HG02763 (cell line): ENCODE results near the gene SH3BP5.
"Not testable (repeated sequence)": the region's sequence is repeated elsewhere in the genome, so short reads cannot be mapped to it uniquely, and the experiment has no call there.

Source experiments
- ATAC-seq: cut with Tn5 transposase; IDR thresholded peaks from one replicate; pipeline ENCODE4 v1.9.1; 2021; ENCODE audit warnings: mild to moderate bottlenecking, moderate library complexity; ENCODE audit not compliant: unreplicated experiment

Gene SH3BP5, protein sequence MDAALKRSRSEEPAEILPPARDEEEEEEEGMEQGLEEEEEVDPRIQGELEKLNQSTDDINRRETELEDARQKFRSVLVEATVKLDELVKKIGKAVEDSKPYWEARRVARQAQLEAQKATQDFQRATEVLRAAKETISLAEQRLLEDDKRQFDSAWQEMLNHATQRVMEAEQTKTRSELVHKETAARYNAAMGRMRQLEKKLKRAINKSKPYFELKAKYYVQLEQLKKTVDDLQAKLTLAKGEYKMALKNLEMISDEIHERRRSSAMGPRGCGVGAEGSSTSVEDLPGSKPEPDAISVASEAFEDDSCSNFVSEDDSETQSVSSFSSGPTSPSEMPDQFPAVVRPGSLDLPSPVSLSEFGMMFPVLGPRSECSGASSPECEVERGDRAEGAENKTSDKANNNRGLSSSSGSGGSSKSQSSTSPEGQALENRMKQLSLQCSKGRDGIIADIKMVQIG

DNA sequence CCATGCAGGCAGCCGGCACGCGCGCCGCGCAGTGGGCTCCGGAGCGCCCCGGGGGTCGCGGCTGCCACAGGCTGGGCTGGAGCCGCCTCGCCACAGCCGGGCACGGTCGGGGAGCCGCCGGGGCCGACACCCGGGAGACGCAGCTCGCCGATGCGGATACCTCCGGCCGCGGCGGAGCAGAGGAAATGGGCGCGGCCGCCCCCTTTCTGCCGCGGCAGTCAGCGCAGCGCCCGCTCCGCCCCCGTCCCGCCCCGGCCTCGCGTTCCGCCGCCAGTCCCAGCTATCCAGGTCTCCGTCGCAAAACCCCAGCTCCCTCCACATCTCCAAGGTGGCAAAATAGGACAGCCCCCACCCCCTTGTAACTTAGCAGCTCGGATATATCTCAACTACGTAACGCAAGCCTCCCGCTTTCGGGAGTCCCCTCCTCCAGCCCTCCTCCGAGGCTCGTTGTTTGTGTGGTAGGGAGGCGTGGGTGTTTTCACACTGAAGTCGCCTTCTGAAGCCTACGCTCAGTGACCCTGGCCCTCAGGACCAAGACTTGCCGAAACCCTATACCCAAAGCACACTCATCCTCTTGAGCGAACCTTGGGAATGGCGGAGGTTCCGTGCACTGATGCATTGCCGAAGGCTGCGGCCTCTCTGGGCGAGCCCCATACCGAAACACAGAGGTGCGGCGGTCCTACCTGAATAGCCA is at the start of gene SH3BP5:
Gene SH3BP5, minus strand, starts transcription at position 182 of the 694 bp plus-strand sequence. Its CDS starts 178 bp downstream, at position 4.
- peak; percentile 74 for ATAC-seq

DNA sequence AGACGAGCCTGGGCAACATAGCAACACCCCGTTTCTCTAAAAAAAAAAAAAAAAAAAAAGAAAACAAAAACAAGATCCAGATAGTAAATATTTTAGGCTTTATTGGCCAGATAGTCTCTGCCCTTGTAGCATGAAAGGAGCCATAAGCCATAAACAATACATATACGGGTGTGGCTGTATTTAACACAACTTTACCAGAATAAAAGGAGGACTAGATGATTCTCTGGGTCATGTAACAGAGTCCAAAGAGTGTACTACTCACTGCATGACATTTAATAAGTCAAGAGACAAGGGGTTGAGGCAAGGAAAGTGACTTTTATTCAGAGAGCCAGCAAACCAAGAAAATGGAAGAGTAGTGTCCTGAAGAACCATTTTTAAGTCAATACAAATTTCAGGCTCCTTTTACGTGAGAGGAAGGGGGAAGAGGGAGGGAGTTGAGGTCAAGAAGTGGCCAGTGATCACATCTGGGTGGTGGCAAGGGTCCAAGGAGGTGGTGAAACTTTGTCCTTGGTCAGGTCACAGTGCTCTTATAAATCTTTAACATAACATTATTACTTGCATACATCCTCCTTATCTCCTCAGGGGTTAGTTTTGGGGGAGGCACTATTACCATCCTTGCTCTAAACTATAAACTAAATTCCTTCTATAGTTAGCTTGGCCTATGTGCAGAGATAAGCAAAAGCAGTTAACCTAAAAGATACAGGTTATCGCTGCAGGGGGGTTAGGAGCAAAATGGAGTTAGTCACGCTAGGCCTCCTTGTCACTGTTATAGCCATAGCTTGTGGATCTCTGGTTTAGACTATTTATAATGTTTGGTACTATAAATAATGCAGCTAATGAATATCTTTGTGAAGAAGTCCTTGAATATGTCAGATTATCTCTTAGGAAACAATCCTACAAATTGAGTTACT is 48.8 kb upstream of the SH3BP5 start:
- ATAC-seq, result no peak

- ATAC-seq, result peak; percentile 72
Observed at GRCh38 chr3:15377961-15378791, 45.8 kb upstream of the SH3BP5 start.

GRCh38 chr3:15375461-15376000 is 43.1 kb upstream of the SH3BP5 start:
- ATAC-seq, result no peak

- no peak for ATAC-seq
Observed at GRCh38 chr3:15372918-15373317, 40.5 kb upstream of the SH3BP5 start.

DNA sequence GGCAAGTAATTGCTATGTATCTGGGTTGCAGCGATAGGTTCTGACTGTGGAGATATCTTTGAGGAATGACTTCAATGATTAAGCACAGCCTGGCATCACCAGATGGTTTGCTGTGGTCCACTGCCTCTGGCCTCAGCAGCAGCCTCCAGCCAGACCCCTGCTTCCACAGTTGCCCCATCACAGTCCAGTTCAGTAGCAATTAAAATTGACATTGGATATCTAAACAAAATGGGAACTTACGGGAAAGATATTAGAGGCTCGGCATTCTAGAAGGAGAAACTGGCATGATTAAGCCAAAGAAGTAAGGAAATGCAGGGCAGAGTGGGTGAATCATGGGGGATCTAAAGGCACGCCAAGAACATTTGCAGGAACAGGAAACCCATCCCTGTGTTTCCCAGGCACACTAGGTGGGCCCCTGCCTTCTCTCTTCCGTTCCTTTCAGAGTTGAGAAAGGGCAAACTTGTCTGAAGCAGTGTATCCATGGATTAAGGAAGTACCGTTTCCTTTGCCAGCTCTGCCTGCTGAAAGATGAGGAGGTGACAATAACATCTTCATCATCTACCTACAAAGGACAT is 36.3 kb upstream of the SH3BP5 start:
- no peak for ATAC-seq

GRCh38 chr3:15367059-15367458 is 34.7 kb upstream of the SH3BP5 start:
- ATAC-seq, result no peak

DNA sequence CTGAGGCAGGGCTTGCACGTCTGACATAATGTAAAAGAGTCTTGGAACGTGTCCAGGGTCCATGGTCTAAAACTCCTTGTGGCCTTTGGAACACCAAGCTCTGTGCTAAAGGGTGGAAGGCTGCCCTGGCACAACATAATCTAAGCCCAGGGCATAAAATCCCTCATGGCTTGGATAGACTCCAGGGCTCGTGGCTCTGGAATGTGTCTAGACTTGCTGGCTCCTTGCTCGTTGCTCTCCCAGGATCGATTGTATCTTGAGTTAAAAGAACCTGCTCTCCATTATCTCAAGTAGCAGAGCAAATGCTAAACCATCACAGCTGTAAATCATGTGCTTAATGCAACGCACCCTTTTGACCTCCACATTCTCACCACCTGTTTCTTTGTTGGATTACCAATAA is 31.7 kb upstream of the SH3BP5 start:
- ATAC-seq, result not testable (repeated sequence)

- ATAC-seq, result peak; percentile 73
Observed at GRCh38 chr3:15361494-15362214, 29.3 kb upstream of the SH3BP5 start.

- ATAC-seq, result no peak
Observed at GRCh38 chr3:15360788-15361493, 28.6 kb upstream of the SH3BP5 start.

DNA sequence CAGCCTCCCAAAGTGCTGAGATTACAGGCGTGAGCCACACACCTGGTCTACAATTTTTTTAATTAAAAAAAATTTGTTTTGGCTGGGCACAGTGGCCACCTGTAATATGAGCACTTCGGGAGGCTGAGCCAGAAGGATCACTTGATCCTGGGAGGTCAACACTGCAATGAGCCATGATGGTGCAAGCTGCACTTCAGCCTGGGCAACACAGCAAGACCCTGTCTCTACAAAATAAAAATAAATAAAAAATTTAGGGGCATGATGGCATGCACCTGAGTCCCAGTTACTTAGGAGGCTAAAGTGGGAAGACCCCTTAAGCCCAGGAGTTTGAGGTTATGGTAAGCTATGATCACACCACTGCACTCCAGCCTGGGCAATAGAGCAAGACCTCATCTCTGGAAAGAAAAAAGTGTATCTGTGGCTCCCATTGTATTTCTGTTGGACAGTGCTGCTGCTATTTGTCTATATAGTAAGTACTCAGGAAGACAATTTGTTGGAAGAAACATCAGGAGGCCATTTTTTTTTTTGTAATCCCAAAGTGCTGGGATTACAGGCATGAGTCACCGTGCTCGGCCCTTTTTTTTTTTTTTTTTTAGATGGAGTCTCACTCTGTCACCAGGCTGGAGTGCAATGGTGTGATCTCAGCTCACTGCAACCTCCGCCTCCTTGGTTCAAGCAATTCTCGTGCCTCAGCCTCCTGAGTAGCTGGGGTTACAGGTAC is 27.5 kb upstream of the SH3BP5 start:
- no peak for ATAC-seq

DNA sequence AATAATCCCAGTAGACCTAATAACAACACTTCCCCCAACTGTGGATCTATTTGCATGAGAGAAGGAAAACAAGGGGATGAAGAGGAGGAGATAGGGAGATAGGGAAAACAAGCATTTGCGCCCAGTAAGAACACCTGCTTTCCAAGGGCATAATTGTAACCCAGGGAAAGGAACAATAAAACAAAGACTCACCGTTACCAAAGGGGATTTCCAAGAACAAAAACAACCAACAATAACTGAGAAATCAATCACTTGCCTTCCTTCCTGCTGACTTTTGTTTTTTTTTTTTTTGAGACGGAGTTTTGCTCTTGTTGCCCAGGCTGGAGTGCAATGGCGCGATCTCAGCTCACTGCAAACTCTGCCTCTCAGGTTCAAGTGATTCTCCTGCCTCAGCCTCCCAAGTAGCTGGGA is 24.3 kb upstream of the SH3BP5 start:
- ATAC-seq, result not testable (repeated sequence)

GRCh38 chr3:15356176-15356575 is 23.8 kb upstream of the SH3BP5 start:
- no peak for ATAC-seq

- no peak for ATAC-seq
Observed at GRCh38 chr3:15355086-15355485, 22.7 kb upstream of the SH3BP5 start.

GRCh38 chr3:15354485-15354884 is 22.1 kb upstream of the SH3BP5 start:
- ATAC-seq, result no peak

DNA sequence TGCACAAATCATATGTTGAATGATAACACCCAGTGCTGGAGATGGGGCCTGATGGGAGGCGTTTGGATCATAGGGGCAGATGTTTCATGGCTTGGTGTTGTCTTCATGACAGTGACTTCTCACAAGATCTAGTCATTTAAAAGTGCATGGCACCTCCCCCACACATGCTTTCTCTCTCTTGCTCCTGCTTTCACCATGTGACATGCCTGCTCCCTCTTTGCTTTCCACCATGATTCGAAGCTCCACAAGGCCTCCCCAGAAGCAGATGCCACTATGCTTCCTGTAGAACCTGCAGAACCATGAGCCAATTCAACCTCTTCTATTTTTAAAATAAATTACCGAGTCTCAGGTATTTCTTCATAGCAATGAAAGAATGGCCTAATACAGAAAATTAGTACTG is 17.8 kb upstream of the SH3BP5 start:
- no peak for ATAC-seq

DNA sequence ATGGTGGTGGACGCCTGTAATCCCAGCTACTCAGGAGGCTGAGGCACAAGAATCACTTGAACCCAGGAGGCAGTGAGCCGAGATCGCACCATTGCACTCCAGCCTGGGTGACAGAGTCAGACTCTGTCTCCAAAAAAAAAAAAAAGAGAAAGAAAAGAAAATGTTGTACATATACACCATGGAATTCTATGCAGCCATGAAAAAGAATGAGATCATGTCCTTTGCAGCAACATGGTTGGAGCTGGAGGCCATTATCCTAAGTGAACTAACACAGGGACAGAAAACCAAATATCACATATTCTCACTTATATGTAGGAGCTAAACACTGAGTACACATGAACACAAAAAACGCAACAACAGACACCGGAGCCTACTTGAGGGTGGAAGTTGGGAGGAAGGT is 17.1 kb upstream of the SH3BP5 start:
- not testable (repeated sequence) for ATAC-seq

DNA sequence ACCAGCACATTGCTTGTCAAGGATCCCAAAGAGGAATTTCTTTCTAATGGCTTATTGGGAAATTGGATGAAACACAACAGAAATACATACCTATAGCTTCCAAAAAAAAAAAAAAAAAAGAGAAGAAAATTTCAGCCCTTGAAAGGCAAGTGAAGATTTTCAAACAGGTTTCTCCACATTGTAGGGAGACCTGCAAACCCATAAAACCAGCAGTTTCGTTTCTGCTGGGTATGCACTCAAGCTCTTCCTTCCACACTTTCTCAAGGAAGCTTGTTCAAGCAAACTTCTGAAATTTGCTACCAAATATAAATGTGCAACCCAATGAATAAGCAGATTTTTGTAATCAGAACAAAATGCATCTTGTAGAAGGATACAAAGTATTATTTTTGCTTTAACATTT is 15.9 kb upstream of the SH3BP5 start:
- ATAC-seq, result no peak
